CD14-positive monocyte (primary cell): Measurements from ENCODE around the gene EZH1. TPM values are rescaled to one million over a fixed set of nuclear protein-coding genes. Genes with fewer than 3 reads are reported as not detected.

Source experiments
- DNase-seq, 3 donors: peaks; one replicate each; pipeline ENCODE4 v3.0.0-alpha.2; 2011 to 2022
- H2AFZ ChIP-seq: 2 replicates; pipeline ENCODE4 v1.6.0; 2012; ENCODE audit warnings: mild to moderate bottlenecking, low read depth, low read length, inconsistent platforms; ENCODE audit not compliant: insufficient read depth, poor library complexity, severe bottlenecking
- H3K27ac ChIP-seq, 2 donors: 1 replicate in 1 of 2; 2 replicates in 1 of 2; pipeline ENCODE4 v1.5.1; 2012 to 2013; ENCODE audit warnings: low read length in 2 of 2, control low read depth in 1 of 2, inconsistent platforms in 1 of 2, low read depth in 1 of 2, mild to moderate bottlenecking in 1 of 2
- H3K27me3 ChIP-seq, 2 donors: one replicate each; pipeline versions ENCODE4 v1.6.0 to v1.6.1; 2011 to 2013; ENCODE audit warnings: low read length in 2 of 2; ENCODE audit not compliant: control insufficient read depth in 2 of 2, insufficient read depth in 2 of 2
- H3K36me3 ChIP-seq, 2 donors: replicated peaks in 1 of 2; 1 replicate in 1 of 2; 2 replicates in 1 of 2; pipeline versions ENCODE4 v1.5.1 to v1.6.1; 2012 to 2013; ENCODE audit warnings: low read length in 2 of 2, control low read depth in 1 of 2, inconsistent platforms in 1 of 2, mild to moderate bottlenecking in 1 of 2; ENCODE audit not compliant: insufficient read depth in 2 of 2, control insufficient read depth in 1 of 2
- H3K4me1 ChIP-seq, 2 donors: 1 replicate in 1 of 2; 2 replicates in 1 of 2; pipeline versions ENCODE4 v1.5.1 to v1.6.1; 2012 to 2013; ENCODE audit warnings: low read length in 2 of 2, control low read depth in 1 of 2, inconsistent platforms in 1 of 2, mild to moderate bottlenecking in 1 of 2, moderate library complexity in 1 of 2; ENCODE audit not compliant: insufficient read depth in 2 of 2, control insufficient read depth in 1 of 2
- H3K4me2 ChIP-seq: replicated peaks from 2 replicates; pipeline ENCODE3; 2012; ENCODE audit warnings: low read length, moderate library complexity, mild to moderate bottlenecking; ENCODE audit not compliant: poor library complexity, severe bottlenecking; ENCODE audit errors: extremely low read depth
- H3K4me3 ChIP-seq, 3 experiments: fragments of 200-600 bp in 1 of 3; sonication (generic) in 1 of 3; replicated peaks in 1 of 3; 1 replicate in 2 of 3; 2 replicates in 1 of 3; pipeline ENCODE4 v1.5.1; 2011 to 2013; ENCODE audit warnings: low read length in 3 of 3, mild to moderate bottlenecking in 3 of 3, control low read depth in 2 of 3, low read depth in 2 of 3, inconsistent platforms in 1 of 3, moderate library complexity in 1 of 3
- H3K79me2 ChIP-seq: 2 replicates; pipeline ENCODE4 v1.6.0; 2012; ENCODE audit warnings: mild to moderate bottlenecking, control low read depth, inconsistent platforms, low read length, moderate library complexity; ENCODE audit not compliant: insufficient read depth
- H3K9ac ChIP-seq: 2 replicates; pipeline ENCODE4 v1.6.0; 2017; ENCODE audit warnings: low read length, mild to moderate bottlenecking; ENCODE audit not compliant: insufficient read depth, poor library complexity, severe bottlenecking
- H3K9me3 ChIP-seq, 2 donors: replicated peaks in 1 of 2; 1 replicate in 1 of 2; 2 replicates in 1 of 2; pipeline versions ENCODE4 v1.5.1 to v1.6.1; 2012 to 2013; ENCODE audit warnings: low read length in 2 of 2, control low read depth in 1 of 2; ENCODE audit not compliant: control insufficient read depth in 1 of 2, insufficient read depth in 1 of 2
- H4K20me1 ChIP-seq: 2 replicates; pipeline ENCODE4 v1.6.0; 2012; ENCODE audit warnings: mild to moderate bottlenecking, low read length, control low read depth, moderate library complexity; ENCODE audit not compliant: insufficient read depth
- H3K27ac Mint-ChIP-seq, 7 donors: one replicate each; pipeline ENCODE4 v1.8.0; 2020; ENCODE audit warnings: mild to moderate bottlenecking in 7 of 7, mixed read lengths in 7 of 7, moderate library complexity in 6 of 7, inconsistent platforms in 2 of 7
- H3K27me3 Mint-ChIP-seq, 3 donors: one replicate each; pipeline ENCODE4 v1.8.0; 2021 to 2022; ENCODE audit warnings: low read depth in 3 of 3, mild to moderate bottlenecking in 3 of 3, mixed read lengths in 3 of 3, moderate library complexity in 3 of 3, inconsistent platforms in 1 of 3
- H3K36me3 Mint-ChIP-seq, 2 donors: one replicate each; pipeline ENCODE4 v1.8.0; 2020; ENCODE audit warnings: mixed read lengths in 2 of 2, inconsistent platforms in 1 of 2, mild to moderate bottlenecking in 1 of 2
- H3K4me1 Mint-ChIP-seq: one replicate; pipeline ENCODE4 v1.8.0; 2020; ENCODE audit warnings: mild to moderate bottlenecking, mixed read lengths
- H3K4me3 Mint-ChIP-seq, 2 donors: one replicate each; pipeline ENCODE4 v1.8.0; 2020; ENCODE audit warnings: mild to moderate bottlenecking in 2 of 2, mixed read lengths in 2 of 2, moderate library complexity in 1 of 2
- H3K9me3 Mint-ChIP-seq, 7 donors: one replicate each; pipeline ENCODE4 v1.8.0; 2020 to 2022; ENCODE audit warnings: mixed read lengths in 7 of 7, mild to moderate bottlenecking in 6 of 7, moderate library complexity in 6 of 7, inconsistent platforms in 2 of 7
- CTCF ChIP-seq: fragments of 200-600 bp; IDR thresholded peaks from one replicate; pipeline ENCODE4 v1.8.0; 2022; ENCODE audit warnings: antibody characterized with exemption, mild to moderate bottlenecking
- WGBS: methylation state at CpG from one replicate; pipeline ENCODE4 v1.1.5; 2013; ENCODE audit warnings: missing lambda C conversion rate; ENCODE audit not compliant: insufficient coverage; 5-methylcytosine and 5-hydroxymethylcytosine counted together
- intact Hi-C, 2 donors: fragments of 100-400 bp; cut with micrococcal nuclease; formaldehyde crosslinking; loops; one replicate each; pipeline versions ENCODE4 v1.15.0 to v1.15.1; 2023
- polyA plus RNA-seq, 3 donors: library from polyadenylated mRNA; depleted of rRNA in 1 of 3; unstranded in 2 of 3; stranded (reverse) in 1 of 3; fragments of 300-500 nt in 2 of 3; fragments of >200 nt in 1 of 3; fragmentation: Illumina TruSeq in 2 of 3; gene quantifications; 1 replicate in 2 of 3; 2 replicates in 1 of 3; pipeline ENCODE4 v1.2.3, GENCODE V29; 2012 to 2021

EZH1 gene
- polyA plus RNA-seq, 3 donors = 12.3 to 169 (median 17.8) TPM

- H3K79me2 ChIP-seq = no peaks in the 10 kb centered on the region
- intact Hi-C loops = loop anchor here in 1 of 2 donors (5.0 kb wide), 1 partner anchor 108 kb away; the partner anchor contains the start of gene PSMC3IP
- no peak overlapping the region for H2AFZ ChIP-seq
- H3K4me1 Mint-ChIP-seq = peaks cover 34% of the 10 kb centered on the region
- peaks cover 39 to 60% (median 45%) of the 10 kb centered on the region in 3 donors for H3K27me3 Mint-ChIP-seq
- H3K27ac Mint-ChIP-seq = no peak overlapping the region
- H3K36me3 ChIP-seq = no peaks in the 10 kb centered on the region
- H3K9me3 ChIP-seq = peaks cover 3 to 14% of the 10 kb centered on the region in 2 donors
- no peaks in the 10 kb centered on the region for H4K20me1 ChIP-seq
- no peak overlapping the region for H3K4me3 ChIP-seq
- peaks cover 26 to 34% of the 10 kb centered on the region in 2 donors for H3K27me3 ChIP-seq
- peaks cover 24 to 33% of the 10 kb centered on the region in 2 donors for H3K4me1 ChIP-seq
- no peak overlapping the region for H3K9ac ChIP-seq
- H3K9me3 Mint-ChIP-seq = peaks cover 3 to 26% (median 13%) of the 10 kb centered on the region in 7 donors
- no peak for TF ChIP-seq CTCF
- H3K36me3 Mint-ChIP-seq = peaks cover 8 to 10% of the 10 kb centered on the region in 2 donors
- H3K27ac ChIP-seq = no peak overlapping the region
- DNase-seq = no peak
- WGBS = 93% methylated on average over 50 of the region's 50 CpGs
- no peak overlapping the region for H3K4me3 Mint-ChIP-seq
- no peak overlapping the region for H3K4me2 ChIP-seq
Measured at GRCh38 chr17:42684929-42685556, 59.8 kb downstream of the EZH1 start.

GRCh38 chr17:42683407-42684034, 61.3 kb downstream of the EZH1 start:
- Mint-ChIP-seq H3K4me3 (peak overlapping the region; percentile 60 to 84), H3K4me1 (peaks cover 44% of the 10 kb centered on the region), H3K27ac (peak overlapping the region in 1 of 7 donors; percentile 66), H3K9me3 (peaks cover 6 to 31% (median 17%) of the 10 kb centered on the region in 7 donors), H3K36me3 (peaks cover 8 to 10% of the 10 kb centered on the region in 2 donors), H3K27me3 (peaks cover 39 to 62% (median 48%) of the 10 kb centered on the region in 3 donors)
- Histone ChIP-seq H3K36me3 (no peaks in the 10 kb centered on the region), H4K20me1 (no peaks in the 10 kb centered on the region), H3K27ac (no peak overlapping the region), H3K9ac (no peak overlapping the region), H3K9me3 (peaks cover 6 to 14% of the 10 kb centered on the region in 2 donors), H3K4me2 (peak overlapping the region; percentile 3), H3K27me3 (peaks cover 26 to 34% of the 10 kb centered on the region in 2 donors), H3K4me1 (peaks cover 39 to 48% of the 10 kb centered on the region in 2 donors), H3K4me3 (peak overlapping the region in 1 of 3 experiments; percentile 42), H3K79me2 (no peaks in the 10 kb centered on the region), H2AFZ (no peak overlapping the region)
- no peak for TF ChIP-seq CTCF
- intact Hi-C loops = loop anchor here in 1 of 2 donors (5.0 kb wide), 1 partner anchor 106 kb away; the partner anchor contains the start of gene PSMC3IP
- DNase-seq = no peak
- 13% methylated on average over 25 of the region's 25 CpGs for WGBS
